Dermis microvascular lymphatic vessel endothelial cell (primary cell): Measurements from ENCODE around the gene ITPKB. TPM values are rescaled to one million over a fixed set of nuclear protein-coding genes. Genes with fewer than 3 reads are reported as not detected.

Experiments
- DNase-seq, 2 donors: peaks; one replicate each; pipeline versions ENCODE4 v3.0.0 to v3.0.0-alpha.2; 2010; ENCODE audit warnings: low read depth in 2 of 2
- total RNA-seq: library from RNA; depleted of rRNA; stranded (reverse); fragments of >200 nt; gene quantifications from 2 replicates; pipeline ENCODE4 v1.2.1, GENCODE V29; 2014

Gene ITPKB
- total RNA-seq, 1 donor from 2014 or later = 23.6 TPM

DNA sequence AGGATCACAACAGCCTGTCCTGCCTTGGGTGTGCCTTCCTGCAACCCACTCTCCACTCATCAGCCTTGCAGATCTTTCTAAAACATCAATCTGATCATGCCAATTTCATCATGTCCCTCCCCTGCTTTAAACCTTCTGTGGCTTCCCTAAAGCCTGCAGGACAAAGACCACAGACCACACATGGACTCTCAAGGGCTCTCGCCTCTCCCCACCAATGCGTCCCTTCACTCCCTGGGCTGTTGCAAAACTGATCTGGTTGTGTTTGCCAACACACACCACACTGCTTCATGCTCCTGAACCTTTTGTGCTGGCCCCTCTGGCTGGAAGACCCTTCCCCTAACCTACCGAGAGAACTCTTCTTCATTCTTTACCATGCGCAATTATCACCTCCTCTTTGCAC is 72.4 kb downstream of the ITPKB start:
- DNase-seq = no peak

DNA sequence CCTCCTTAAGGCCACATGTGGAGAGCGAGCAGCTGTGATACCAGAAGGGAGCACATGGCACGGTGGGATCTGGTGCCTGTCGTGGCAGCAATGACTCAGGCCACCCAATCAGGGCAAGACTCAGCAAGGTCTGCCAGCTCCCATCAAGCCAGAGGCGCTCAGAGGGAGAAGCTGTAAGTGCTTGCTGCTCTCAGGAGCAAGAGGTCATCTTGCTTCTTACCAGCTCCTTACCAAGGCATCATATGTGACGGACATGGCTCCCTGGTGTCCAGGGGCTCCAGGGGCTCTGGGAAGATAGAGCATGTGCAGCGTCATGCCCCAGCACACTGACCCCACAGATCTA is 72.9 kb downstream of the ITPKB start:
- DNase-seq = no peak

DNA sequence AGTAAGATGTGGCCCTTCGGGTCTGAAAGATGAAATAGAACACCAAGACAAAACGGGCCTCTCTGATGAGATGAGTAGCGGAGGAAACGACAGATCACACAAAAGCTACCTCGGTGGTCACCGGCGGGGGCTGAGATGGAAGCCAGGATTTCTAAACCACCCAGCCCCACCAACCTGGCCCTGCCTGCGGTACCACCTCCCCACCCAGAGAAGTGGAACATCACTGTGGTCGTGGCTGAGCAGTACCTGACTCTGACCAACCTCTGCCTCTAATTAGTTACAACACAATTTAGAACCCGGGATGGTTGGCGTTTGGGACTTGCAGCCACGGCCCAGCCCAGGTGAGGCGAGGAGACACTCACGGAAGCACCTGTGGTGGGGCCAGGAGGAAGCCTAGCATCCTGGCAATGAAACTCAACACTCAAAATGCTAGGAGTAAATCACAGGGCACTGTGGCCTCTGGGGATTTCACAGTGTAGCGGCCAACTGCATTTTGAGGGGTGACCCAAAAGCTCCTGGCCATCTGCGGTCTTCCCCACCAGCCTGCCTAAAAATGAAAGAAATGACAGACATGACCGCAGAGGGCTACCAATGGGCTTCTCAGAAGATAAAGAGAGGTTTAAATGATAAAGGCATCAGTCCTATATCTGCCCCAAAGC is 73.4 kb downstream of the ITPKB start:
- DNase-seq = no peak

DNA sequence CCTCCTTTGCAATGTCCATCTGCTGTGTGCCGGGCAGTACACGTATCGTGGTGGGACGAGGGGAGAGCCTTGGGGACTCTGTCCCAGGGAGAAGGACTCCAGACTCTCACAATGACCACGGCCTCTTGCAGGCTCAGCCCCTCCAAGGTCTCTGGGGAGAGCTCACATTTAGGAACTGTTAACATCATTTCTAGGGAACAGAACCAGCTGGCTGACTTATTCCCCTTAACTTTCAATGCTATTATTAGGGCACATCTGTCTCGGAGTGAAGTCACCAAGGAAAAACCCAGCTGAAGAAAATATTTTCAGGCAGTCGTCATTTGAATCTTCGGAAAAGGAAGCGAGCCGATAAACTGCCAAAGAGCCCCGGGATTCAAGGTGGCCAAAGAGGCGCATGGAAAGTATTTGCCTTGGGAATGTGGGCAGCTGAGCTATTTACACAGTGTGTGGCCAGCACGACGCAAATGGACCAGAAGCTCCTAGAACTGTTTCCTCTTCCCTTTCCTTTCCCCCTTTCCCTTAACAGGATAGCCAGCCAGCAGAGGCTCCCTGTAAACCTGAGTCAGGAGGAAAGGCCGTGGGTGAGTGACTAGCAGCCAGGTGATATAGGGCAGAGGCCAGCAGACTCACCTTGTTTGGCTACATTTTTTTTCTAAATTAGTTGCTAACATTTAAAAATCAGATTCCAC is 74.5 kb downstream of the ITPKB start:
- peak; percentile 73 to 76 for DNase-seq

DNA sequence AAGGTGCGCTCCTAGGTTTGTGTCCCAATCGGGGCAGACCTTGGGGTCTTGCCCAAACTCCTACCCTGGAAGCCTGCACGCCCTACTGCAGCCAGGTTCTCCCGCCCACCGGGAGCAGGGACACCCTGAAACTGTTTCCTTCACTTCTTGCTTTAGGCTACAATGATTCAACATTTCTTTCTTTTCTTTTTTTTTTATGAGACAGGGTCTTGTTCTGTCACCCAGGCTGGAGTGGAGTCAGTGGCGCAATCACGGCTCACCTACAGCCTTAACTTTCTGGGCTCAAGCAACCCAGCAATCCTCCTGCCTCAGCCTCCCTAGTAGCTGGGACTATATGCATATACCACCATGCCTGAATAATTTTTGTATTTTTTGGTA is 75.8 kb downstream of the ITPKB start:
- DNase-seq = no peak

DNA sequence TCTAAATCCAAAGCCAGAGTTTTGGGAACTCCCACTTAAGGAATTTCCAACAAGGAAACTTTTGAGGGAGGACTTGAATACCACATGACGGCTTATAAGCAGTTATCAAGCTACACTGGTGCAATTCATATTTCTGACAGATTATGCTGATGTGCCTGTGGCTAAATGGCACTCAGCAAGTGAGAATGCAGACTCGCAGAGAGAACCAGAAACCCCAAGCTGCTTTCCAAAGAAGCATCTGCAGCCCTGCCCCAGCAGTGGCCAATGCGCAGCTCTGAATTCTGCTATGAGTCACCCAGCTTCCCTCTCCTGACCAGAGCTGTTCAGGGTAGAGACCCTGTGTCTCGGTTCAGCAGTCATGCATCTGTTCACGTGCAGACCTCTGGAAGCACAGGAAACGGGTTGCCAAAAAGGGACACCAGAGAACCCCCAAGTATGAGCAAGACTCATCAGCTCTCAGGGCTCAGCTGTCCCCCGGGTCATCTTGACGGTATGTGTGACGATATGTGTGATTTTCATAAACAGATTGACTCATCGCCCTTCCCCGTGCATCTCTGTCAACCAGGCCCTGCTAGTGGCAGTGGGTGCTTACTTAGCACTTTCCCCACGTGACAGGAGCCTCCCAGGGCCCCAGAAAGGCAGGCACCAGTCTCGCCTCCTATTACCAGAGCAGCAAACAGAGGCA is 76.3 kb downstream of the ITPKB start:
- peak; percentile 71 to 90 for DNase-seq

DNA sequence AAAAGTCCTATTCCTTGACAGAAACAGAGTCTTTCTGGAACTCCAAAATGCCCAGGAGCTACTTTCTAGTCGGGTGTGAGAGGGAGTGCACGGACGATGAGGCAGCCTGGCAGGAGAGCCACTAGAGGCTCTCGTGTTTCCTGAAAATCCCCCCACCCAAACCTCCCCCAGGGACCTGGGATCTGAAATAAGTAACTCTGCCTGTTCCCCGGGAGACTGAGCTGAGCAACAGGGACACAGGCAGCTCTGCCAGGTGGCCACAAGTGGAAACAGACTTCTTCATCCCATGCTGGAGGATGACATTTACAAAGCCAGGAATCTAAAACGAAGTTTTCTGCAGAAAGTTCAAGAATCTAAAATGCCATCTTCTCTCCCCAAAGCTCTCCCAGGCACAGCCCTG is 77.1 kb downstream of the ITPKB start:
- no peak for DNase-seq

DNA sequence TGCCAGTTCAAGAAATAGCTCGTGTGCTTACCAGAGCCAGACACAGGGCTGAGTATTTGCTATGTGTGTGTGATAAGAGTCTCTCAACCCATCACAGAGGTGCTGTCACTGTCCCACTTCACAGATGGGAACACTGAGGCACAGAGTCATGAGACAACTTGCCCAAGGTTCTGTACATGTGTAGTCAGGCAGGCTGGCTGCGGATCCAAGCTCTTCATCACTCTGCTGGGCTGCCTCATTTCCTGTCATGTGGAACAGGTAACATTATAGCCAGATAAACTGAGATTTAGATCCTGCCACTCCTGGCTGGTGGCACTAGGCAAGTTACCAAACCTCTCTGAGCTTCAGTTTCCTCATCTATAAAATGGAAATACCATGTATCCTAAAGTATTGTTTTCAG is 77.8 kb downstream of the ITPKB start:
- DNase-seq = no peak

DNA sequence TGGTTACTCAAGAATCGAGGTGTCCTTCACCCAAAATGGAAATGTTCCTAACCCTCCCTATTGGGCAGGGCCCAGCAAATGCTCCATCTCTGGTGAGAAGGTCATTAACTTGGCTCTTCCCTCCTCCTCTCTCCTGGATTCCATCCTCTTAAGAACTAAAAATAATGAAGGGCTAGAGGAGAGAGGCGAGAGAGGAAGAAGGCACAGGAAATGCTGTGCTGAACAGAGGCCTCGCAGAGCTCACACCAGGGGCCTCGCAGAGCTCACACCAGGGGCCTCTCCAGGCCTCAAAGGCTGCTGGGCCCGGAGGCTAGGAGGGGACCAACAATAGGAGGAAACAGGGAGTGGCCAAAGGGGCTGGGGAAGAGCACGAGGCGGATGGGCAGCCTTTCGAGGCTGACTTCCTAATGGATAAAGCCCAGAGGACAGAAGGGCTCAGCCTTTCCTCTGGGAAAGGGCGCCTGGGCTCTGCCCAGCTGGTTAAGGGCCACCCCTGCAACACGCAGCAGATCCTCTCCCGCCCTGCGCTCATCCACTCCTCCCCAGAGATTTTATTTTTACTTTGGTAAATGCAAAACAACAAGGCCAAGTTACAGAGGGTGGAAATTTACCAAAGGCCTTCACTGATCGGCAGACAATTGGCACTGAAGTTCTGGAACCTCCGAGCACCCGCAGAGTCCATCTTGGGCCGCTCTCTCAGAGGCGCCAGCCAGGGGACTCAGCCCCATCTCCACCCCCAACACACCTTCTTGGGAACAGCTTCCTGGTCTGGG is 78.5 kb downstream of the ITPKB start:
- peak; percentile 70 to 80 for DNase-seq

DNA sequence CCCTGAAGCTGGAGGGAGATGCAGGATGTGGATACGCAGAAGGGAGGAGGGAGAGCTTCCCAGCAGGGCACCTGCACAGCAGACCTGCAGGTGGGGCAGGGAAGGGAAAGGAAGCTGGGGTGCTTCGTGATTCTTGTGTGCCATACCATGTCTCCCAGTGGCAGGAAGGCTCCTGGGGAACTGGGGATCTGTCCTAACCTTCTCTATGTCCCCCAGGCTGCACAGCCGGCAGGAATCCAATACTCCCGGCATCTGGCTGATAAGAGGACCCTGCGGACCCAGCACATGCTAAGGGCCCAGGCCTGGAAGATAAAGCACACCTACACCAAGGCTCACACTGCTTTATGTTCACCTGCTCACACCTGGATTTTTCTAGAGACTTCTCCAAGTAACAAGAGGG is 79.4 kb downstream of the ITPKB start:
- DNase-seq = no peak

DNA sequence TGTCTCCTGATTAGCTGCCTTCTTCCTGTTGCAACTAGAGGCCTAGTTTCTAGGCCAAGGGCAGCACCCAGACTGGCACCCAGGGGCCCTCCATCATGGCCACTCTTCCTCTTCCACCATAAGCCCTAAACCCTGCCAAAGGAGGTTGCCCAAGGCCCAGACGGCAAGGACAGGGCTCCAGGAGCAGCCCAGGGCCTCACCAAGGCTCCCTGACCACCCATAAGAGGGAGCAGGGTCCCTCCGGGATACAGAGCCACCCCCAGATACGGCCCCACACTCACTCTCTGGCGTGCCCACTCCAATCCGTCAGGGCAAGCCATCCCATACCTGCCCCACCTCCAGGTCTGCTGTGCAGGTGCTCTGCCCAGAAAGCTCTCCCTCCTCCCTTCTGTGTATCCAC is 79.9 kb downstream of the ITPKB start:
- no peak for DNase-seq

DNA sequence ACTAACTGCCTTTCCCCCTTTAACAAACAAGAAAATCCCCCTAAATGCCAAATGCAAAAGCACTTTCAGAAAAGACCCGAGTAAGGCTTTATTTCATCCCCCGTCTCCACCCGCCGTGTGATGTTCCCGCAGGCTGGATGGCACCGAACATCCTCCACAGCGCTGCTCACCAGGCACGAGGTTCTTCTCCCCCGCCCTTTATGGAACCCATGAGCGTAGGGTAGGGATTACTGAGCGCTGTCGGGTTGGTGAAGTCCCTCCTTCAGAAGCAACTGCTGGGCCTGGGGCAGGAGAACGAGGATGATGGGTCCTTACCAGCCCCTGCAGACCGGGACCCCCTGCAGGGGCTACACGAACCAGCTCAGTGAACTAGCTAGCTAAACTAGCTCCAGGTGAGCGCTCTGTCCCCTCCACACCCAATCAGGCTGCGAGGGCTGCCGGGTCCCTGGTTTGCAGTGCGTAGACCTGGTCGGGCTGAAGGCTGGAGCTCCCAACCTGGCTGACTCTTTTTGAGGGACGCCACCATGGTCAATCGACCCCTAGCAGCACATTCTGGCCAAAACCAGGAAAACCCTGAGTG is 80.4 kb downstream of the ITPKB start:
- DNase-seq = no peak

DNA sequence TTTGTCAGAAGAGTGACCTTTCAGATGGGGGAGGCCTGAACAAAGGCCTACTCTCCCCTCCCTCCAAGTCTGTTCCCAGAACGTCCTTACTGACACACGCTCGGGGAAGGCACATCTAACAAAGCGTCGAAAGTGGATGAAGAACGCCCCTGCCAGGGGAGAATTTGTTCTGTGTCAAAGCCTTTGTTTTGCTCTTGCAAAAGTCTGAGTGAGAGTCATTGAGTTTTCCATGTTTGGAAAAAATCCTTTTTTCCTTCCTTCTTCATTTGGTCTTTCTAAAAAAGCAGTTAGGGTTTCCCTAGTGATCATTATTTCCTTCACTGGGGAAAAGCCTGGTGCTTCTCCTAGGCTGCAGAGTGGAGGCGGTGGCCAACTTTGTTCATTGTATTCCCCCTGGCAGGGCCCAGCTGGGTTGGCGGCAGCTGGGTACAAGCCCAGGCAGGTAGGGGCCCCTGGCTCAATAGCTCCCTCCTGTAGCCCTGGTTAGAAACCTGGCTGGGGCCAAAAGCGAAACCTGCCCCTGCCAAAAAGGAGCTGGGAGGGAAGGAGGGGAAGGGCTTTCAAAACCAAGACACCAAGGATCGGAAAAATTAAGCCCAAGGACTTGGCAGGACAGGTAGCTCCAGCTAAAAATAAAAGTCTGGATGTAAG is 81.1 kb downstream of the ITPKB start:
- DNase-seq = no peak

DNA sequence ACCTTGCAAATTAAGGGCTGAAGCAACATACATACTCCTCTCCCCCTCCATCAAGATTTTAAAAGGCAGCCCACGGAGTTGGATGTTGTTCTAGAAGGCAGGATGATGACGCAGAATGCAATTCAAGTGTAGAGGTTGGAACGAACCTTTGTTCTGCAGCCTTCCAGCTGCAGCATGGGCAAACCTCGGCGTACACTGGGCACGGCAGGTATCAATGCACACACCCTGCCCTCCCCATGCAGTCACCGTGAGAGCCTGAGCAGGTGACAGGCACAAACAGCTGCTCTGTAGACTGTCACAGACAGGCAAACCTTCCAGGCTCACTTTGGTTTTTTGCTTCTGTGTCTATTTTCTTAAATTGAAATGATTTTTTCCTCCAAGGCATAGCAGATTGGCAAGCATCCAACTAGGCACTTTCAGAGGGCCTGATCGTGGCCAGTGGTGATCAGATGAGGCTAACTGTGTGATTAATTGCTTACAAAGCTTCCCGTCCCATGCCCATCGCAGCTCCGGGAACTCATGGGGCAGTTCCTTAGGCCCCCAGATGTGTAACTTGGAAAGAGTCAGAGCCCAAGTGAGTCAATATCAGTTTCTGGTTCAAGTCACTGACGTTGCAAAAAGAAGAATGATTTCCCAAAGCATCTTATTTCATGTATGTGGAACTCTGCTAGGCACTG is 82.3 kb downstream of the ITPKB start:
- DNase-seq = no peak

DNA sequence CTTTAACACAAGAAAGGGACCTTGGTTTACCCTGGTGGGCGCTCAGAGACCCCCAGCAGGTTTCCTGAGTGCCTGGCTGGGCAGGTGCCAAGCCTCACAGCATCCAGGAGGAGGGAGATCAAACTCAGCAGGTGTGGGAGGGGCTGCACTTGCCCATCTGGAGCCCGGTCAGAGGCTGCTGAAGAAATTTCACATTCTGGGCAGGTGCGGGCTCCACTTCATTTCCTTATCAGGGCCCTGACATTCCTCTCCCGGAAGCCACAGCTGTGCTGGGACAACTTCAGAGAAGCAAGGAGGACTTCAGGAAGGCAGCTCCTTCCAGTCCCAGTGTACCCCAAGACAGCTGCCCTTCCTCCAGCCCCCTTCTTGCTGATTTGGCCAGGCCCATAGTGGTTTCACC is 82.9 kb downstream of the ITPKB start:
- DNase-seq = no peak

DNA sequence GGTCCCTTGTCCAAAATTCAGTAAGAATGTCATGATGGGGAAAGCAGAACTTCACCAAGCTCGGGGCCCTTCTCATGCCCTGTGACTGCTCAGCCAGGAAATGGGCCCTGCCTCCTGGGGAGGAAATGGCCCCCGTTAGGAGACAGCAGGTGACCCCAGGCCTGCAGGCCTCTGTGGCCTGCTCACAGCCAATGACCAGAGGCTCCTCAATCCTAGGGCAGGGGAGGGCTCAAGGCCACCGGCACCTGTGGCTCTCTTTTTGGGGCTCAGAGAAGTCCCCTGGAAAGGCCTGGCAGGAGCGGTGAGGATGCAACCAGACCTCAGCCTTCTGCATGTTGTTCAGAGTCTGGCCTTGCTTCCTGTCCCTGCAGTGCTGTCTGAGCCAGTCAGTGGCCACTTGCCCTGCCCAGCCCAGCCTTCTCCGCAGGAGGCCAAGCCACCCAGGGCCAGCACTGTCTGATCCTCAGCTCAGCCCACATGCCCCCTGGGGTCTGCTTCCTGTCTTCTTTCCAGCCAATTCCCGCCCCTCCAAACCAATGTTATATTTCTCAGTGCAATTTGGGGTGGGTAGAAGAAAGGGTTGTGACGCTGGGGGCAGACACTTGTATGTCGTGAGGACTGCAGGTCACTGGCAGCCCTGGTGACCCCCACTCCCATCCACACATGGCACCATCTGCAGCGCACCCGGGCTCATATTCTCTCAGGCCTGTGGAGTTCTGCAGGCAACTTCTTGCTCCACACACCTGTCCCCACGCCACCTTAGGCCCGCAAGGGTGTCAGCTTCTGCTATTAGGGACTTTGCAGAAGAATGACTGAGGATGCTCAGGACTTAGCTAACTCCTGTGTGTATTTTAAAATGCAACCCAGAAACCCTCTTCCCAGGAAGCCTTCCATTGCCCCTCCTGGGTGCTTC is 83.6 kb downstream of the ITPKB start:
- no peak for DNase-seq

DNA sequence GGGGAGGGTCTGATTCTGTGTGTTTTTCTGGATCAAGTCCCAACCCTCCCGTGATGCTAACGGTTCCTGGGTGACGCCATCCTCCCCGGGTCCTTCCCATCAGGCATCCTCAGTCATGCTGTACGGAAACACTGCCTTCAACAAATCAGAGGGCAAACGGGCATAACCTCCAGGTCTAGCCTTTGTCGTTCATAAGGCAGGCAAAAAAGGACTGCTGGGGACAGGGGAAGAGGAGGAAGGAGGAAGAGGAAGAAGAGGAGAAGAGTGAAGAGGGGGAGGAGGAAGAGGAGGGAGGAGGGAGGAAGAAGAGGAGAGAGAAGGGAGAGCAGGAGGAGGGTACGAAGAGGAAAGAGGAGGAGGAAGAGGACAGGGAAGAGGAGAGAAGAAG is 84.4 kb downstream of the ITPKB start:
- no peak for DNase-seq

DNA sequence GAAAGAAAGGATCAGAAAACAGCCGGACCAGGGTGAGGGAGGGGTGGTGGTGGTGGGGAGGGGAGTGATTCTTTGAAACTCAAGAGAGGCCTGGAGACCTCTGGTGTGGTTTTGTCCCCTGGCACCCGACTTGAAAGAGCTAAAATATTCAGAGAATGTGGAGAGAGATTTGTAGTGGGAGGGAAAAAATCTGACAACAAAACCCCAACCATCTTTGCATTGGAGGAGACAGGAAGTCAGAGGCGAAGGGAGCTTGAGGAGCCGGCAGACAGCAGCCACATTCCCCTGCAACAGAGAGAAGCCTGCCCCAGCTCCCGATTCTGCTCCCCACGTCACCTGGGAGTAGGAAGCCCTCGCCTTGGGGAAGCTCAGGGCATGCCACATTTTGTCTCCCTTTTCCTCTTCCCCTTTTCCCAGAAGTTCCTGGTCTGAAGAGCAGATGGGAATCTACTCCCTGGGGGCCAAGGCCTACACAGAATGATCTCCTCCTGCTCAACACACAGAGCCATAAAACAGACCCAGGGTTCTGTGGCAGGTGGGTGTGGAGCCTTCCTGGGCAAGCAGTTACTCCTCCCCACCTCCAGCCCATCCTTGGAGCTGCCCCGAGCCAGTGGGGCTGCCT is 84.9 kb downstream of the ITPKB start:
- DNase-seq = no peak

DNA sequence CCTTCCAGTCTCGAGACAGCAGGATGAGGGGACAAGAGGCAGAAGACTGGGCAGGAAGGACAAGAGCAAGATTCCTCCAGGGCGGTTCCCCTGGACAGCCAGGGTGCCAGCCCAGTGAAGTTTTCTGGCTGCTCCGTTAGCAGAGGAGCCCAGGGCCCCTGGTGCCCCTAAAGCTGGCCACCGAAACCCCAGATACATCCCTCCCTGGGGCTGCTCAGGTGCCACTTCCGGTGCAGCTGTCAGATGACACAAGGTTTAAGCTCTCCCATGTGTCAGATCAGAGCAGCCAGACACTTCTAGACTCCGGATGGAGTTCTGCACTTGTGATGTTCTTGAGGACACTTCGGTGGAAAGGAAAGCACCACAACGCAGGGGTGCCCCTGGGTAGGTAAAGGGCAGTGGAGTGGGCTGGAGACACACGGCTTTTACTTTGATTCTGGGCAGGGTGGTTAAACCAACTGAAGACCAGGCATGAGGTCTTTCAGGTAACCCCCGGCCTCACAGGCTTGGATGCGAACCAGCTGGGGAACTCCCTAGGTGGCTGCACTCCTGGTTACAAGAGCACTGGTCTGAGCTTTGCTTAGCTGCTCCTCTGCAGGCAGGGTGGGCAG is 85.7 kb downstream of the ITPKB start:
- no peak for DNase-seq
